Astrocyte of the cerebellum (primary cell): ENCODE measurements around the gene HIPK1.

Experiments used
- DNase-seq: peaks from one replicate; pipeline ENCODE4 v3.0.0-alpha.2; 2011; ENCODE audit warnings: low read depth
- H3K4me3 ChIP-seq: 2 replicates; pipeline ENCODE4 v1.5.1; 2011; ENCODE audit warnings: mild to moderate bottlenecking, low read depth, low read length, moderate library complexity
- in situ Hi-C: cut with HindIII; loops from 2 replicates; pipeline ENCODE4 v1.10.0; 2017; ENCODE audit warnings: low sequenced_read_pairs
- TF ChIP-seq, protein P1 (sequence below): IDR thresholded peaks from 2 replicates; pipeline ENCODE4 v1.5.1; 2012; ENCODE audit warnings: low read length, low read depth, moderate library complexity, mild to moderate bottlenecking; ENCODE audit errors: missing control alignments

The HIPK1 gene

DNA sequence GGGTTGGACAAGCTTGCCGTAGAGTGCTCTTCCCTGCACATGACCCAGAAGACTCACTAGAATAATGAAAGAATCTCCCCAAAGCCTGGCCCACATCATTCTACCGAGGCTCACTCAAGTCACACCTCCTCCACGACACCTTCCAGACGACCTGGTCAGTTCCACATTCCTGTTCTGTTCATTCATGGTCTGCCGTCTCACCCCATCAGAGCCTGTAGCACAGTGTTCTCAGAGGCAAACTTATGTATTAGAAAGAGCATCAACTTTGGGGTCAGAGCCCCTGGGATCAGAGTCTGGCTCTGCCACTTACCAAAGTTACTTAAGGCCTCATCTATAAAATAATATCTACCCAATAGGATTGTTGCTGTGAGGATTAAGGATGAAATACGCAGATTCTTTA lies 57.7 kb downstream of the HIPK1 start:
- no peak overlapping the region for H3K4me3 ChIP-seq
- TF ChIP-seq, protein P1, sequence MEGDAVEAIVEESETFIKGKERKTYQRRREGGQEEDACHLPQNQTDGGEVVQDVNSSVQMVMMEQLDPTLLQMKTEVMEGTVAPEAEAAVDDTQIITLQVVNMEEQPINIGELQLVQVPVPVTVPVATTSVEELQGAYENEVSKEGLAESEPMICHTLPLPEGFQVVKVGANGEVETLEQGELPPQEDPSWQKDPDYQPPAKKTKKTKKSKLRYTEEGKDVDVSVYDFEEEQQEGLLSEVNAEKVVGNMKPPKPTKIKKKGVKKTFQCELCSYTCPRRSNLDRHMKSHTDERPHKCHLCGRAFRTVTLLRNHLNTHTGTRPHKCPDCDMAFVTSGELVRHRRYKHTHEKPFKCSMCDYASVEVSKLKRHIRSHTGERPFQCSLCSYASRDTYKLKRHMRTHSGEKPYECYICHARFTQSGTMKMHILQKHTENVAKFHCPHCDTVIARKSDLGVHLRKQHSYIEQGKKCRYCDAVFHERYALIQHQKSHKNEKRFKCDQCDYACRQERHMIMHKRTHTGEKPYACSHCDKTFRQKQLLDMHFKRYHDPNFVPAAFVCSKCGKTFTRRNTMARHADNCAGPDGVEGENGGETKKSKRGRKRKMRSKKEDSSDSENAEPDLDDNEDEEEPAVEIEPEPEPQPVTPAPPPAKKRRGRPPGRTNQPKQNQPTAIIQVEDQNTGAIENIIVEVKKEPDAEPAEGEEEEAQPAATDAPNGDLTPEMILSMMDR, result no peak
- no peak for DNase-seq
- in situ Hi-C loops, result no loop called here

- TF ChIP-seq, protein P1, result no peak
- in situ Hi-C loops, result no loop called here
- no peak for DNase-seq
- H3K4me3 ChIP-seq, result no peak overlapping the region
Measured at GRCh38 chr1:113987259-113987658, 58.1 kb downstream of the HIPK1 start.

- in situ Hi-C loops, result no loop called here
- TF ChIP-seq, protein P1, result no peak
- H3K4me3 ChIP-seq, result no peak overlapping the region
- DNase-seq, result no peak
Measured at GRCh38 chr1:113990530-113990929, 61.4 kb downstream of the HIPK1 start.

DNA sequence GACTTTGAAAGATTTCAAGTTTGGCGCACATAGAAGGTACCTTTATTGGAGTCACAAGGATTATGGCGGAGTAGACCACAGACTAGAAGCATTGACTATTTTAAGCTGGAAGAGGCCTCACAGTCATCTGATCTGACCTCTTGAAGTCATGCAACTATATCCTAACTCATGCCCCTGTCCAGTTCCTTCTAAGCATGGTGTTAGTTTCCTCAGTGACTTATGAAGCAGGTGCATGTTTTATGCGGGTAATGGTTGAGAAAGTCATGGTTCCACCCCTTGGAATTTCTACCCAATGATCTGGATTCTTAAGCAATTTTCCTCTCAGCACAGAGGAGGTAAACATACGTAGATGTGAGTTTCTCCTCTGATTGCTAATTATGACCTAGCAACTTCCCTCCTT lies 61.8 kb downstream of the HIPK1 start:
- no peak overlapping the region for H3K4me3 ChIP-seq
- no peak for DNase-seq
- TF ChIP-seq, protein P1, result no peak
- in situ Hi-C loops, result no loop called here

DNA sequence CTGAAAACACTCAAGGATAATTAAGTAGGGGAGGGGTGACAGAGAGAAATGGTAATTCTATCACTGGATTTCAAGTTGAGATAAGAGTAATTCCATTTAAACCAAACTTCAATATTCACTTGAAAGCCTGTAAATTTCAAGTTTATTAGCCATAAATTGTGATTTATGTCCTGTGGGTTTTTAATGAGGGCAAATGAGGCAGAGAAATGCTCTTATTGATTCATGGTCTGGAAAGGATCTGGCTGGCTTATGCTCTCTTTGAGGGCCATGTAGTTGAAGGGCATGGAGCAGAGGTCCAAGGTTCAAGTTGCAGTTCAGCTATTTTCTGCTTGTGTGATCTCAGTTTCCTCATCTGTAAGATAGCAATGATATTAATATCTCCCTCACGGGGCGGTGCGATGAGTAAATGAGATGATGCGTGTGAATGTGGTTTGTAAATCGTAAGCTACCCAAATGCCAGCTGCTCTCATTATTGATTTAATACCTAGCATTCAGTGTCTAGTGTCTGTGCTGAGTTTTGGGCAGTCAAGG lies 62.4 kb downstream of the HIPK1 start:
- in situ Hi-C loops, result no loop called here
- TF ChIP-seq, protein P1, result no peak
- no peak overlapping the region for H3K4me3 ChIP-seq
- no peak for DNase-seq

- DNase-seq, result no peak
- TF ChIP-seq, protein P1, result no peak
- H3K4me3 ChIP-seq, result no peak overlapping the region
- in situ Hi-C loops, result no loop called here
Measured at GRCh38 chr1:113993072-113993471, 63.9 kb downstream of the HIPK1 start.

GRCh38 chr1:113993766-113994165 lies 64.6 kb downstream of the HIPK1 start:
- no peak for DNase-seq
- TF ChIP-seq, protein P1, result no peak
- in situ Hi-C loops, result no loop called here
- H3K4me3 ChIP-seq, result no peak overlapping the region
